VCaP (cell line): ENCODE results near the gene CARD9.

Experiments used
- H3K27ac ChIP-seq: fragments of 450-650 bp; 2 replicates; pipeline ENCODE4 v1.5.1; 2017
- TF ChIP-seq, protein P1 (sequence below): fragments of 450-650 bp; conservative IDR thresholded peaks from 2 replicates; pipeline ENCODE4 v1.5.1; 2017; ENCODE audit warnings: mild to moderate bottlenecking, moderate library complexity

Gene CARD9

DNA sequence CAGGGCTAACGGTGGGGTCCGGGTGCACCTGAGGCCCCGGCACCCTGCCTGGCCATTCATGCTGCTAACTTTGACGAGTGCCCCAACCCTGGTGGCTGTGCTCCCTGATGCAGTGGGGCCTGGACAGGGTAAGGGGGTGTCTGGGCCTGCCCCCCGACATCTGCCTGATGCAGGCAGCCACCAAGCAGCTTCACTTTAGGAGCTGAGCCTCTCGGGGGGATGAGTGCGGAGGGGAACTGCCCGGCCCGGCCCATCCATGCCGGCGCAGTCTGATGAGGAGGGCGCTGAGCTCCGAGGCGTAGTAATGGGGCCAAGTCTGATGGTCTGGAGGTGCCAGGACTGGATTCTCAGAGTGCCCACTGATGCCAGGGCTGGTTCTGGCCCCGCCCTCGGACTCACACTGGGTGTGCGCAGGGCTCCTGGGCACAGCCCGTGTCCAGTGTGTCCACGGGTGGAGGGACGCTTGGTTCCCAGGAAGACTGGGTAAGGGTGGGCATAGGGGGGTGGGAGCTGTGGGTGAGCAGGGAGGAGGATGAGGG, 26.5 kb downstream of the CARD9 start:
- H3K27ac ChIP-seq: no peak overlapping the region
- TF ChIP-seq, protein P1, sequence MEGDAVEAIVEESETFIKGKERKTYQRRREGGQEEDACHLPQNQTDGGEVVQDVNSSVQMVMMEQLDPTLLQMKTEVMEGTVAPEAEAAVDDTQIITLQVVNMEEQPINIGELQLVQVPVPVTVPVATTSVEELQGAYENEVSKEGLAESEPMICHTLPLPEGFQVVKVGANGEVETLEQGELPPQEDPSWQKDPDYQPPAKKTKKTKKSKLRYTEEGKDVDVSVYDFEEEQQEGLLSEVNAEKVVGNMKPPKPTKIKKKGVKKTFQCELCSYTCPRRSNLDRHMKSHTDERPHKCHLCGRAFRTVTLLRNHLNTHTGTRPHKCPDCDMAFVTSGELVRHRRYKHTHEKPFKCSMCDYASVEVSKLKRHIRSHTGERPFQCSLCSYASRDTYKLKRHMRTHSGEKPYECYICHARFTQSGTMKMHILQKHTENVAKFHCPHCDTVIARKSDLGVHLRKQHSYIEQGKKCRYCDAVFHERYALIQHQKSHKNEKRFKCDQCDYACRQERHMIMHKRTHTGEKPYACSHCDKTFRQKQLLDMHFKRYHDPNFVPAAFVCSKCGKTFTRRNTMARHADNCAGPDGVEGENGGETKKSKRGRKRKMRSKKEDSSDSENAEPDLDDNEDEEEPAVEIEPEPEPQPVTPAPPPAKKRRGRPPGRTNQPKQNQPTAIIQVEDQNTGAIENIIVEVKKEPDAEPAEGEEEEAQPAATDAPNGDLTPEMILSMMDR: no peak

DNA sequence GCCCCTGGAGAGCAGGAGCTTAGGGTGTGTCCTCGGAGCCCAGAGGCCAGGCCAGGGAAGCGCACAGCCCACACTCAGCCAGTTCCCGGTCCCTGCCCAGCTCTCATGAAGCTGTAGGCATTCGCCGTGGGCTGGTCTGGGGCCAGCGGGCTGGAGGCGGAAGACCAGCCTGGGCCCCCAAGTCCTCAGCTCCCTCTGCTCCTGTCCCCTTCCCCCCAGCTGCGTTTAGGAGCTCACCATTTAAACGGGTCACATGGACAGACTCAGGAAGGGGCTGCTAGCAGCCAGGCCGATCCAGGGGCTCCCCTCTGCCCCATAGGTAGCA, 27.4 kb downstream of the CARD9 start:
- peak overlapping the region; percentile 42 for H3K27ac ChIP-seq
- TF ChIP-seq, protein P1: peak; percentile 28; the same call in 1 of the 2 replicates

DNA sequence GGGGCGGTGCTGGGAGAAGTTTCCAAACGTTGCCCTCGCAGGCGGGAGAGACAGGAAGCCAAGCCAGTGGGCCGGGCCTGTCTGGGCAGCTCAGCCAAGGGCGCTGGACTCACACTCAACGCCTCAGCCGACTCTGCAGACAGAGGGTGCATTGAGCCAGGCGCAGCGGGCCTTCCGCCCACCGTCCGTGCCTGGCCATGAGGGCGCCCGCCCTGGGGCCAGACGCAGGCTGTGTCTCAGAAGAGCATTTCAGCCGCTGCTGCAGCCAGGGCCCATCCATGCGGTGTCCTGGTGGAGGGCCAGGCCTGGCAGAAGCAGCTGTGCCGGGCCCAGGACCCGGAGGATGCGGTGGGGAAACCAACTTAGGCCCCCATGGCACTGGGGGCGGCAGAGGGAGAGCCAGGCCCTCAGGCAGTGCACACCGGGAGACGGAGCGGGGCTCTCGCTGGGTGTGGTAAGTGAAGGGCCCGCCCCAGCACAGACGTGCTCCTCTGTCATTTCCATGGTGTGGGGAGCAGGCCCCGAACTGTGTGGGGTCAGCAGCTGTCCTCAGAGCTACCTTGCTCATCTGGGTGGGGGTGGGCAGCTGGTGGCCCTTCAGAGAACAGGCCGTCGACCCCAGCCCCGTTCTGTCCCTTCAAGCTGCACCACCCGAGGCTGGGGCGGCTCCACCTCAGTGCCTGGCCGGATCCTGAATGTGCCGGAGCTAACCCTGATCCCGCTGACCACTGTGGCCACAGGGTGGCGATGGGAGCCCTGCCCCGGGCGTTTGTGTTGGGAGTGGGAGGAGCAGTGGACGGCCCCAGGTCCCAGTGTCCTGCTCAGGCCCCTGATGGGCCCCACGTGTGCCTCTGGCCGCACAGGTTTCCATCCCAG, 27.9 kb downstream of the CARD9 start:
- TF ChIP-seq, protein P1: peak; percentile 74
- H3K27ac ChIP-seq: peak overlapping the region; percentile 42

DNA sequence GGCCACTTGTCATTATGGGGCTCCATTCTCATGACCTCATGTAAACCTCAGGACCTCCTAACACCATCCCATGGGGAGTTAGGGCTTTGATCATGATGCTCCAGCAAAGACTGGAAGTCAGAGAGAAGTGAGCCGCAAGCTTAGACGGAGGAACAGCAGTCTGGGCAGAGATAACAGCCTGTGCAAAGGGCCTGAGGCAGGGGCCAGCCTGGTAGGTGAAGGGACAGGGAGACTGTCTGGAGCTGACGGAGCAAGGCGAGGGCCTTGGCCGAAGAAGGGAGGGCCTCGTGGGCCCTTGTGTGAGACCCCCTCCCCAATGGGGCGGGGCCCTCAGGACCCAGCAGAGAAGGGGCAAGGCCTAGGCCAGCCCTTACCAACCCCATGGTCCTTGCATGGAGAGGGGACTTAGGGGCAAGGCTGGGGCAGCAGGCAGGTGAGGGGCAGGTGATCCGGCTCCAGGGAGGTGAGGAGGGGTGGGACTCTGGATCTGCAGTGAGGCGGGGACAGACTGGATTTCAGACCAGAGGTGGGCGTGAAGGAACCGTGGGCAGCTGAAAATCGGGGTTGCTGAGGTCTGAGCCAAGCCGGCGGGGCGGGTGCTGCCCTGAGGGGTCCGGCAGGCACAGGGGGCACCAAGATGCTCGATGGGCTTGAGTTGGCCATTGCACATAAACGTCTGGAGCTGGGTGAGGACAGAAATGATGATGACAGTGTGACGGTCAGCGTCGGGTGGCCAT, 28.8 kb downstream of the CARD9 start:
- H3K27ac ChIP-seq: no peak overlapping the region
- TF ChIP-seq, protein P1: no peak

DNA sequence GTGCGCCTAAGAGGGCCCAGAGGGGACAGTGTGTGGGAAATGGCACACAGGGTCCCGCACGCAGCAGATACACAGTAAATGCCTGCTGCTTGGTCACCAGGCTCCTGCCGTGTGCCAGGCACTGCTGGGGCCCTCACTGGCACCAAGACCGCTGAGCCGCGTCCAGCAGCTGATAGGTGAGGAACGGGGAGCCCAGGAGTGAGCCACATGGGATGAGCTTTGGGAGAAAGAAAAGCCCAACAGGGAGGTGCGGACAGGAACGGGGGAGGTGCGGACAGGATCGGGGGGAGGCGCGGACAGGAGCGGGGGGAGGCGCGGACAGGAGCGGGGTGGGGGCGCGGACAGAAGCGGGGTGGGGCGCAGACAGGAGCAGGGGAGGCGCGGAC, 29.6 kb downstream of the CARD9 start:
- TF ChIP-seq, protein P1: no peak
- H3K27ac ChIP-seq: no peak overlapping the region

- no peak overlapping the region for H3K27ac ChIP-seq
- TF ChIP-seq, protein P1: no peak
These were observed 30.2 kb downstream of the CARD9 start for GRCh38 chr9:136343121-136343883.
